ENCODE data around the gene IGFLR1. TPM values are rescaled to one million over a fixed set of nuclear protein-coding genes. Genes with fewer than 3 reads are reported as not detected.

IGFLR1 gene
- polyA plus RNA-seq, 3 donors = 80.5 to 144 (median 119) TPM

- no peak for DNase-seq
- Mint-ChIP-seq H3K9me3 (peaks cover 0 to 6% (median 0%) of the 10 kb centered on the region in 7 donors), H3K27me3 (ENCODE audit: low read depth in 3 of 3) (peaks cover 10 to 23% (median 17%) of the 10 kb centered on the region in 3 donors), H3K4me3 (peak overlapping the region in 1 of 2 donors; percentile 15), H3K27ac (no peak overlapping the region), H3K4me1 (no peaks in the 10 kb centered on the region), H3K36me3 (no peaks in the 10 kb centered on the region)
- peaks cover 0 to 9% of the 10 kb centered on the region in 2 donors for H3K27me3 ChIP-seq (ENCODE audit: control insufficient read depth in 2 of 2, insufficient read depth in 2 of 2, low read length in 2 of 2)
- no peak overlapping the region for H3K4me2 ChIP-seq (replicated peaks; ENCODE audit: extremely low read depth, low read length, poor library complexity, severe bottlenecking)
- H3K79me2 ChIP-seq (ENCODE audit: insufficient read depth, low read length) = no peaks in the 10 kb centered on the region
- no peaks in the 10 kb centered on the region for H3K4me1 ChIP-seq (ENCODE audit: control insufficient read depth in 1 of 2, insufficient read depth in 2 of 2, low read length in 2 of 2)
- H3K9ac ChIP-seq (ENCODE audit: insufficient read depth, low read length, poor library complexity, severe bottlenecking) = no peak overlapping the region
- no peaks in the 10 kb centered on the region for H4K20me1 ChIP-seq (ENCODE audit: insufficient read depth, low read length)
- H3K27ac ChIP-seq (ENCODE audit: low read depth in 1 of 2, low read length in 2 of 2) = no peak overlapping the region
- no peaks in the 10 kb centered on the region for H3K9me3 ChIP-seq (replicated peaks in 1 of 2; ENCODE audit: control insufficient read depth in 1 of 2, insufficient read depth in 1 of 2, low read length in 2 of 2)
- no peak overlapping the region for H3K4me3 ChIP-seq (replicated peaks in 1 of 3; ENCODE audit: low read depth in 2 of 3, low read length in 3 of 3)
- intact Hi-C loops (cut with micrococcal nuclease) = no loop called here
- no peak overlapping the region for H2AFZ ChIP-seq (ENCODE audit: insufficient read depth, low read depth, low read length, poor library complexity, severe bottlenecking)
- 100% methylated on average over 1 of the region's 1 CpG for WGBS (ENCODE audit: insufficient coverage)
- no peak for TF ChIP-seq CTCF (IDR thresholded peaks at IDR 0.05)
- H3K36me3 ChIP-seq (replicated peaks in 1 of 2; ENCODE audit: control insufficient read depth in 1 of 2, insufficient read depth in 2 of 2, low read length in 2 of 2) = no peaks in the 10 kb centered on the region
Observed at GRCh38 chr19:35708391-35708790, 33.9 kb downstream of the IGFLR1 start.

DNA sequence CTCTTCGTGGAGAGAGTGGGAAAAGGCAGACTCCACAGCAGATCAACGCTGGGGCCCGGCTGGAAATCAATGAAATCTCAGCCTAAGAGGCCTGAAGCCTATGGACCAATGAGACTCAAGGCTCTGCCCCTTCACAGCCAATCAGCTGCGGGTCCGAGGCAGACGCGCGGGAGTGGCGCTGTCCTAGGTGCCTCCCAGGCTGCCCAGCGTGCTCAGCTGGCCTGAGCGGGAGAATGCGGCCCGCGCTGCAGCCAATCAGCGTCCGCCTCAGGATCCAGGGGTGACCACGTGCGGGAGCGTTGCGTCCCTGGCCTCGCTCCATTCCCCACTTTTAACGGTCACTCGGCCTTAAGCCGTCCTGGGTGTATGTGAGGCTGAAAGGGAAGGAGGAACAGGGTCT lies 38.0 kb downstream of the IGFLR1 start, which contains the start of gene ZBTB32:
ZBTB32 (plus strand) TSS at position 341 of the 400 bp plus-strand sequence. CDS start 10,069 bp downstream, outside the sequence.
- peaks cover 12 to 13% of the 10 kb centered on the region in 2 donors for H3K4me1 ChIP-seq (ENCODE audit: control insufficient read depth in 1 of 2, insufficient read depth in 2 of 2, low read length in 2 of 2)
- Mint-ChIP-seq H3K36me3 (peaks cover 0 to 4% of the 10 kb centered on the region in 2 donors), H3K27me3 (ENCODE audit: low read depth in 3 of 3) (peaks cover 31 to 34% (median 32%) of the 10 kb centered on the region in 3 donors), H3K4me3 (peak within 1 kb of the TSS in 1 of 2 donors; percentile 99), H3K27ac (no peak within 1 kb of the TSS), H3K9me3 (peaks cover 0 to 12% (median 3%) of the 10 kb centered on the region in 7 donors), H3K4me1 (peaks cover 9% of the 10 kb centered on the region)
- no peak within 1 kb of the TSS for H3K4me2 ChIP-seq (replicated peaks; ENCODE audit: extremely low read depth, low read length, poor library complexity, severe bottlenecking)
- no peaks in the 10 kb centered on the region for H4K20me1 ChIP-seq (ENCODE audit: insufficient read depth, low read length)
- TF ChIP-seq CTCF (IDR thresholded peaks at IDR 0.05) = no peak
- H3K36me3 ChIP-seq (replicated peaks in 1 of 2; ENCODE audit: control insufficient read depth in 1 of 2, insufficient read depth in 2 of 2, low read length in 2 of 2) = no peaks in the 10 kb centered on the region
- no peak within 1 kb of the TSS for H3K9ac ChIP-seq (ENCODE audit: insufficient read depth, low read length, poor library complexity, severe bottlenecking)
- H3K27ac ChIP-seq (ENCODE audit: low read depth in 1 of 2, low read length in 2 of 2) = no peak within 1 kb of the TSS
- intact Hi-C loops (cut with micrococcal nuclease) = no loop called here
- H3K79me2 ChIP-seq (ENCODE audit: insufficient read depth, low read length) = no peaks in the 10 kb centered on the region
- no peak for DNase-seq
- no peak within 1 kb of the TSS for H2AFZ ChIP-seq (ENCODE audit: insufficient read depth, low read depth, low read length, poor library complexity, severe bottlenecking)
- no peak within 1 kb of the TSS for H3K4me3 ChIP-seq (replicated peaks in 1 of 3; ENCODE audit: low read depth in 2 of 3, low read length in 3 of 3)
- no peaks in the 10 kb centered on the region for H3K9me3 ChIP-seq (replicated peaks in 1 of 2; ENCODE audit: control insufficient read depth in 1 of 2, insufficient read depth in 1 of 2, low read length in 2 of 2)
- peaks cover 0 to 23% of the 10 kb centered on the region in 2 donors for H3K27me3 ChIP-seq (ENCODE audit: control insufficient read depth in 2 of 2, insufficient read depth in 2 of 2, low read length in 2 of 2)
- WGBS (ENCODE audit: insufficient coverage) = 29% methylated on average over 23 of the region's 24 CpGs
